Urinary bladder (tissue), 4 donors: ENCODE results near the gene LIN7C. TPM values are rescaled to one million over a fixed set of nuclear protein-coding genes. Genes with fewer than 3 reads are reported as not detected.

ENCODE experiments used
- DNase-seq: peaks from one replicate; pipeline ENCODE4 v3.0.0-alpha.2; 2015; ENCODE audit errors: extremely low spot score
- H3K27ac ChIP-seq: one replicate; pipeline ENCODE4 v1.5.1; 2013; ENCODE audit warnings: low read depth, mild to moderate bottlenecking, moderate library complexity
- H3K36me3 ChIP-seq: one replicate; pipeline ENCODE4 v1.6.1; 2013; ENCODE audit warnings: mild to moderate bottlenecking, moderate library complexity; ENCODE audit not compliant: insufficient read depth
- H3K4me1 ChIP-seq: one replicate; pipeline ENCODE4 v1.6.1; 2013; ENCODE audit warnings: mild to moderate bottlenecking, moderate library complexity; ENCODE audit not compliant: insufficient read depth
- H3K4me3 ChIP-seq: one replicate; pipeline ENCODE4 v1.5.1; 2013; ENCODE audit warnings: low read depth, low read length
- WGBS: extraction: QIAGEN DNeasy Blood & Tissue Kit; methylation state at CpG from one replicate; pipeline ENCODE4 v1.1.7; 2013; 5-methylcytosine and 5-hydroxymethylcytosine counted together
- polyA plus RNA-seq: library from polyadenylated mRNA; stranded (reverse); fragments of 200-250 nt; gene quantifications from one replicate; pipeline ENCODE4 v1.2.3, GENCODE V29; 2013
- total RNA-seq: library from RNA; depleted of rRNA; stranded (reverse); fragments of >200 nt; gene quantifications from one replicate; pipeline ENCODE4 v1.2.3, GENCODE V29; 2014
- donor health status: healthy with polysubstance abuse.
- donor health status: healthy.

The LIN7C gene, protein sequence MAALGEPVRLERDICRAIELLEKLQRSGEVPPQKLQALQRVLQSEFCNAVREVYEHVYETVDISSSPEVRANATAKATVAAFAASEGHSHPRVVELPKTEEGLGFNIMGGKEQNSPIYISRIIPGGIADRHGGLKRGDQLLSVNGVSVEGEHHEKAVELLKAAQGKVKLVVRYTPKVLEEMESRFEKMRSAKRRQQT
- 93.1 TPM for total RNA-seq
- 6.8 TPM for polyA plus RNA-seq

DNA sequence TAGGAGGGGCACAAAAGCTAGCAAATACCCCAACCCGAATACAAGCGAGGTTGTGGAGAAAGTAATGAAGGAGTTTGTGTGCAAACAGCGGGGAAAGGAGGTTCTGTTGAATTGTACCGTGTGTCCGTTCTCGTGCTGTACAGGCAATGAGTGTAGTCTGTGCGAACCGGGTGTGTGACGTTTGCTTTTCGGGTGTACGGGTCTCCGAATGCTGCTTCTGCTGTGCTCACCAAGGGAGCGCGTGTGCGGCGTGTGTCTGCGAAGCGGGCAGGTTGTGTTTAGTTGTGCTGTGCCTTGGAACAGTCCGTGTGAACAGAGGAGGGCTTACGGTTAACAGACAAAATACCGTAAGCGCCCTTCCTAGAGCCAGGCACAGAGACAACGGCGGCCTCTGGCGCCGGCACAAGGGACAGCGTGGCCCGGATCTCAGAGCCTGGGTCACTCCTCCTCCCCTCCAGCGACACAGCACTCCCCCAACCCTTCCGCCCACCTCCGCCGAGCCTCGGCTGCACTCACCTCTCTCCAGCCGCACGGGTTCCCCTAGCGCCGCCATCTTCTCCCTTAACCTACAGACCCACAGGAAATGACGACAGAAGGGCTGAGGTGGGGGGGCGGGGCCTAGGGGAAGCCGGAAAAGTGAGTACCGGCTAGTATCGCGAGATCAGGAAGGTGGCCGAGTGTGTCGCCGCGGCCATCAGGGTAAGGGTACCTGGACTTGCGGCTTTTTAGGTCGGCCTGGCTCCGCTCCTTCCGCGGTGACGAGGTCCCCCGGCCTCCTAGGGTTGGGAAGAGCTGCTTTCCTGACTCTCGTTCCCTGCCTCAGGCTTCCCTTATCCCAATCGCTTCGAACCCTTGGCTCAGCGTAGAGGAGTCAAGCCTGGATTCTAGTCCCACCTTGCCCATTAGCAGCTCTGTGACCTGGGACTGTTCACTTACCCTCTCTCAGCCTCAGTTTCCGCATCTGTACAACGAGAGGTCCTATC is at the start of gene LIN7C:
TSS of gene LIN7C (minus strand) at position 570 of the 983 bp plus-strand sequence. CDS start at position 553, 17 bp downstream.
- H3K4me1 ChIP-seq: no peaks in the 10 kb centered on the region
- peak; percentile 95 for DNase-seq
- WGBS: under 1% methylated on average over 60 of the region's 60 CpGs
- H3K27ac ChIP-seq: peak within 1 kb of the TSS; percentile 83
- H3K36me3 ChIP-seq: no peaks in the 10 kb centered on the region
- H3K4me3 ChIP-seq: peak within 1 kb of the TSS; percentile 79

DNA sequence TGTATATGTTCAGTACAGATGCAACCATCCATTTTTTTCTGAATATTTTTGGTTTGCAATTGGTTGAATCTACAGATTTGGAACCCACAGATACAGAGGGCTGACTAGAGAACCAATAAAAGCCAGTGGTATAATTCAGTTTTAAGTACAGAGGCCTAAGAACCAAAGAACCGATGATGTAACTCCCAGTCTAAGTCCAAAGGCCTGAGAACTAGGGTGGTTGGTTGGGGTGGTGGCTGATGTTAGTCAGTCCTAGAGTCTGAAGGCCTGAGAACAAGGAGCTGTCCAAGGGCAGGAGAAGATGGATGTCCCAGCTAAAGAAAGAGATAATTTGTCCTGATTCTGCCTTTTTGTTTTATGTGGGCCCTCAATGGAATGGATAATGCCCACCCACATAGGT is 48.7 kb upstream of the LIN7C start:
- Histone ChIP-seq H3K27ac (no peak overlapping the region), H3K4me1 (no peaks in the 10 kb centered on the region), H3K36me3 (no peaks in the 10 kb centered on the region), H3K4me3 (no peak overlapping the region)
- no peak for DNase-seq
- WGBS: 95% methylated on average over 1 of the region's 1 CpG

DNA sequence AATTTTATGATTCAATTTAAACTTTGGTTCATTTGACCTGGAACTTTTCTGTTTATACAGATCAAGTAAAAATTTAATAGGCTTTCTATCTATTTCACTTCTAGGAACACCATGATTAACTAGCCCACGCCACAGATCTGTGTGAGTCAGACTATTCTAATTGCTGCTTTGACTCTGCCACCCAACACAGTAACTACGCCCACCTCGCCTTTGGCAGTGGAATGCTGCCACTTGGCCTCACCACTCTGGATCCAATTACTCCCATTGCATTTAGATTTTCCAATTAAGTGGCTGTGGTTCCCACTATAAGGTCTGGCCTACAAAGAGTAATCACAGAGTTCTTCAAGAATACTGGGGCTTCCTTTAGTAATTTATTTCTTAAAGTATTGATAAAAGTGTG is 46.6 kb upstream of the LIN7C start:
- Histone ChIP-seq H3K4me1 (no peaks in the 10 kb centered on the region), H3K4me3 (no peak overlapping the region), H3K27ac (no peak overlapping the region), H3K36me3 (no peaks in the 10 kb centered on the region)
- DNase-seq: no peak
- 88% methylated on average over 3 of the region's 3 CpGs for WGBS

DNA sequence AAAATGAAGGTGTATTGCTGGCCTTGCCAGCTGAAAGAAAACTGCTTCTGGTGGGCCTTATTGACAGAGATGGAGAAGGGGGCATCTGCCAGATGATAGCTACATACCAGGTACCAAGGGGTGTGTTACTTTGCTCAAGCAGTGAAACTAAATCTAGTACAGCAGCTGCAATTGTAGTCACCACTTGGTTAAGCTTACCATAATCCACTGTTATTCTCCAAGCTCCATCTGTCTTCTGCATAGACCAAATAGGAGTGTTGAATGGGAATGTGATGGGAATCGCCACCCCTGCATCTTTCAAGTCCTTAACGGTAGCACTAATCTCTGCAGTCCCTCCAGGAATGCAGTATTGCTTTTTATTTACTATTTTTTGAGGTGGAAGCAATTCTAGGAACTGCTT is 45.8 kb upstream of the LIN7C start:
- Histone ChIP-seq H3K36me3 (no peaks in the 10 kb centered on the region), H3K4me1 (no peaks in the 10 kb centered on the region), H3K4me3 (no peak overlapping the region), H3K27ac (no peak overlapping the region)
- no peak for DNase-seq
- 92% methylated on average over 2 of the region's 2 CpGs for WGBS

DNA sequence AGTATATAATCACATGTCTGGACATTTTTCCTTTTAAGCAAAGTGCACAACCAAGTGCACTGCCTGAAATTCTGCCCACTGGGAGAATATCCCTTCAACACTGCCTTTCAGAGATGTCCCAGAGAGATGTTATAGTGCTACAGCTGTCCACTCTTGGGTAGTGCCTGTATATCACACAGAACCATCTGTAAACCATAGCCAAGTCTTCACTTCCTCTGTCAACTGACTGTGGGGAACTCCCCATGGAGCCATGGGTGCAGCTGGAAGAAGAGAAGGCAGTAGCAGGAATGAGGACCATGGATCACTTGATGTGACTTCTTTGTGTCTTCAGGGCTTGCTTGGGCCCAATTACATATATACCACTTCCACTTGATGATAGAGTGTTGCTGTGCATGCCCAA is 44.6 kb upstream of the LIN7C start:
- no peak overlapping the region for H3K4me3 ChIP-seq
- H3K4me1 ChIP-seq: no peaks in the 10 kb centered on the region
- no peak overlapping the region for H3K27ac ChIP-seq
- H3K36me3 ChIP-seq: no peaks in the 10 kb centered on the region
- DNase-seq: no peak

DNA sequence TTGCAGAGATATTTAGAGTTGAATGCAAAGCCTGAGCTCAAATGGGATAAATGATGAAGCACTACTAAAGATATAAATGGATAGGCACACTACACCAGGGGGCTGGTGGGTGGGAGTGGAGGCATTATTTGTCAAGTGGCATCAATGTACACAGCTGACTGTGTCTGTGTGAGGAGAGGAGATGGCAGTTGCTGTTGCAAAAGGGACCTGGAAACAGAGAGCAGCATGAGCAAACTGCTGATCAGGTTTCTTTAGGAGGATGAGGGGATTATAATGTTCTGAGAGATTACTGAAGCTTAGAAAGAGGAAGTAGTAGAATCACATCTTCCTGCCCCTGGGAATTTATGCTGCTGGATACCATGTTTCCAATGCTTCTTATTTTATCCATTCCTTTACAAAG is 39.4 kb upstream of the LIN7C start:
- H3K27ac ChIP-seq: no peak overlapping the region
- no peak for DNase-seq

DNA sequence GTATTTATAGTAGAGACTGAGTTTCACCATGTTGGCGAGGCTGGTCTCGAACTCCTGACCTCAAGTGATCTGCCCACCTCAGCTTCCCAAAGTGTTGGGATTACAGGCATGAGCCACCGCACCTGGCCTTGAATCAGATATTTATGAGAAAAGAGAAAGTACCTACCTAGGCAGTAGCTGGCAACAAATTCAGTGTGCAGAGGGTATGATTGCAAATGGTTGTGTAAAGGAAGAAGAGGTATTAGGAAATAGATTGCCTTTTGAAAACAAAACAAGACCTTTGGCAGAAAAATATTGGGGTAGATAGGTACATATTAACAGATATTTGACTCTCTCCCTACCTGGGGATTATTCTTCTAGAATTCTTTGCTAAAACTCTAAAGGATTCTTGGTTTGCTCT is 38.5 kb upstream of the LIN7C start:
- 97% methylated on average over 3 of the region's 3 CpGs for WGBS

More for the DNA sequence above, 39.4 kb upstream of the LIN7C start:
- no peaks in the 10 kb centered on the region for H3K36me3 ChIP-seq
- no peaks in the 10 kb centered on the region for H3K4me1 ChIP-seq
- no peak overlapping the region for H3K4me3 ChIP-seq

DNA sequence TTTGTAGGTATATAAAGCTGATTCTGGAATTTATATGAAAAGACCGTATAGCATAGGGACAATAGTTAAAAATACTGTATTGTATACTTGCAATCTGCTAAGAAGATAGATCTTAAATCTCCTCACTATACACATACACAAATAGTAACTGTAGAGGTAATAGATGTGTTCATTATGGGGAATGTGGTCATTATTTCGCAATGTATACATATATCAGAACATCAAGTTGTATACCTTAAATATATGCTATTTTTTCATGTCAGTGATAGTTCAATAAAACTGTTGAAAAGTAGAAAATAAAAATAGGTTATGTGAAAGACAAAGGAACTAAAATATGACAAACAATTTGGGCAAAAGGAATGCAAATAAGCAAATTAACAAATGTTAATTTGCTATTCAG is 35.2 kb upstream of the LIN7C start:
- no peak for DNase-seq
- Histone ChIP-seq H3K27ac (no peak overlapping the region), H3K4me3 (no peak overlapping the region), H3K4me1 (no peaks in the 10 kb centered on the region), H3K36me3 (no peaks in the 10 kb centered on the region)
- WGBS: 97% methylated on average over 2 of the region's 2 CpGs

More for the DNA sequence above, 38.5 kb upstream of the LIN7C start:
- Histone ChIP-seq H3K36me3 (no peaks in the 10 kb centered on the region), H3K4me3 (no peak overlapping the region), H3K4me1 (no peaks in the 10 kb centered on the region), H3K27ac (no peak overlapping the region)
- no peak for DNase-seq

DNA sequence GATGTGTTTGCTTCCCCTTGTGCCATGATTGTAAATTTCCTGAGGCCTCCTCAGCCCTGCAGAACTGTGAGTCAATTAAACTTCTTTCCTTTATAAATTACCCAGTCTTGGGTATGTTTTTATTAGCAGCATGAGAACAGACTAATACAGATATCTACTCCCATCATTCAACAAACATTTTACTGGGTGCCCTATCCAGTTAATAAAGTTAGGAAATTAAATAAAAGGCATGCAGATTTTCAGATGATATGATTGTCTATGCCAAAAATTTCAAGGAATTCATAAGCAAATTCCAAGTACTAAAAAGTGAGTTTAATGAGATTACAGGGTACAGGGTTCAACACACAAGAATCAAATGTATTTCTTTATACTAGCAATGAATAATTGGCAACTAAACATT is 33.5 kb upstream of the LIN7C start:
- Histone ChIP-seq H3K27ac (no peak overlapping the region), H3K4me3 (no peak overlapping the region), H3K4me1 (no peaks in the 10 kb centered on the region), H3K36me3 (no peaks in the 10 kb centered on the region)
- DNase-seq: no peak

DNA sequence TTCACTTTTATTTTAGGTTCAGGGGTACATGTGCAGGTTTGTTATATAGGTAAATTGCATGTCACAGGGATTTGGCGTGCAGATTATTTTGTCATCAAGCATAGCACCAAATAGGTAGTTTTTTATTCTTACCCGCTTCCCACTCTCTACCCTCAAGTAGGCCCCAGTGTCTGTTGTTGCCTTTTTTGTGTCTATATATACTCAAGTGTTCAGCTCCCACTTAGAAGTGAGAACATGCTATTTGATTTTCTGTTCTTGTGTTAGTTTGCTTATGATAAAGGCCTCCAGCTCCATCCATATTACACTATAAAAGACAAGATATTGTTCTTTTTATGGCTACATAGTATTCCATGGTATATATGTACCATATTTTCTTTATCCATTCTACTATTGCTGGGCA is 28.5 kb upstream of the LIN7C start:
- Histone ChIP-seq H3K4me3 (no peak overlapping the region), H3K36me3 (no peaks in the 10 kb centered on the region), H3K27ac (no peak overlapping the region), H3K4me1 (no peaks in the 10 kb centered on the region)
- no peak for DNase-seq
- WGBS: 93% methylated on average over 2 of the region's 2 CpGs

DNA sequence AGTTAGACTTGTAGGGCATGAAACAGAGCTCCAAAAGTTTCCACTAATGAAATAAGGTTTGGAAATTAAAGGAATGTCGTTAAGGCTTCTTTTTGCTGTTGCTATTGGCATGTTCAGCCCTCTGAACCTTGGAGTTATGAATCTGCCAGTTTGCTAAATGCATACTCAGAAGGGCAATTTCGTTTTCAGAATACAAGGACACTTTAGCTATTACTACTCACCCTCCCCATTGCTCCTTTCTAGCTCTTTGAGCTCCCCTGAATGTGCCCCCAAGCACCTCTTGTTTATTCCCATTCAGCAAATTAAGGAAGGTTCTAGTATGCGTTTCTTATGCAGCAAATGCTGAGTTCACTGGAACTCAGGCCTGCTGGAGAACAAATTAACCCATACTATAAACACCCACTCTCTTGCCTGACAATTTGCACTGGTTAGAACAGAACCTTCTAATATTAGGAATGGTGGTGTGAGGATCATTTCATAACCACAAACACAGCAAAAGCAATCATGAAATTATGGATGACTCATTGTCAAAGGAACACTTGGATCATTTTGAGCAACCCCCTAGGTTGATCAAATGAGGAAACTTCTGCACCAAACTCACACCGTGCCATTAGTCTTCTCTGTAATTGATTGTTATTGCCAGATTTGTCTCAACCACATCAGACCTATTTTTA is 26.2 kb upstream of the LIN7C start:
- DNase-seq: no peak
- Histone ChIP-seq H3K27ac (no peak overlapping the region), H3K4me1 (no peaks in the 10 kb centered on the region), H3K36me3 (no peaks in the 10 kb centered on the region), H3K4me3 (no peak overlapping the region)
- 75% methylated on average over 4 of the region's 4 CpGs for WGBS

DNA sequence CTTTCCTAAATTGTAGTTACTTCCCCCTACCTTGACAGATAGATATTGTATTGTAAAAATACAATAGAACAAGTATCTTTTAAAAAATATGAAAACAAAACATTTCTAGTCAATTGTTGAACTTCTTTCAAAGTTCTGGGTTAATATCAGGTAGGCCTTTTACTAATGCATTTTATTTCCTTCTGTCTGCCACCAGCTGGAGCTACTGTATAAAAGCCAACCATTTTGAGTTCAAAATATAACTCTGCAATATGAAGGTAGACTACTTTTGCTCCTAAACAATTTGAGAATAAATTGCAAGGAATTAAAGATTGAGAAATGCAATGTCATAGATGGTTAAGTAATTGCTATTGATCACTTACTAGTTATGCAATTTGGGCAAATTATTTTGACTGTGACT is 22.1 kb upstream of the LIN7C start:
- no peak for DNase-seq
- Histone ChIP-seq H3K4me1 (no peaks in the 10 kb centered on the region), H3K36me3 (no peaks in the 10 kb centered on the region), H3K4me3 (no peak overlapping the region), H3K27ac (no peak overlapping the region)

DNA sequence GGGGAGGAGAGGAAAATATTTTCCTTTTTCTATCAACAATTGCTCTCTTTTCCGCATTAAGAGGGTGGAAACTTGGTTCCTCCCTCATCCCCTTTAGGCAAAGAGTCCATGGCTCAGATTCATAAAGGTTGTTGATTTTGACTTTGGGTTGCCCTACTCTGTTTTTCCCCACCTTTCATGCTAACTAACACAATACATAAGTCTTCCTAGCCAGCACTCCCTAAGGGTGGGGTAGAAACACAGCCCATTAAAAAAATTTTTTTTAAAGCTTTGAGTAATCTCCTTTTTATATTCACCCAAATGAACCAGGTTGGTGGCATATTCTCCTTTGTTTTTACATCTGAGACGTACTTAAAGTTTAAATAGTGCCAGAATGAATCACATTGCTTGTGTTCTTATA is 20.0 kb upstream of the LIN7C start:
- no peak for DNase-seq
- WGBS: 93% methylated on average over 2 of the region's 2 CpGs
- H3K4me3 ChIP-seq: no peak overlapping the region

More for the DNA sequence above, 20.0 kb upstream of the LIN7C start:
- no peaks in the 10 kb centered on the region for H3K4me1 ChIP-seq
- H3K36me3 ChIP-seq: no peaks in the 10 kb centered on the region
- no peak overlapping the region for H3K27ac ChIP-seq
